NK-92 (cell line): ENCODE data around the gene KRT1.

Source experiments
- DNase-seq: peaks from one replicate; lab custom pipeline; 2025; ENCODE audit not compliant: unreplicated experiment; lab: John Stamatoyannopoulos, UW

Gene KRT1

DNA sequence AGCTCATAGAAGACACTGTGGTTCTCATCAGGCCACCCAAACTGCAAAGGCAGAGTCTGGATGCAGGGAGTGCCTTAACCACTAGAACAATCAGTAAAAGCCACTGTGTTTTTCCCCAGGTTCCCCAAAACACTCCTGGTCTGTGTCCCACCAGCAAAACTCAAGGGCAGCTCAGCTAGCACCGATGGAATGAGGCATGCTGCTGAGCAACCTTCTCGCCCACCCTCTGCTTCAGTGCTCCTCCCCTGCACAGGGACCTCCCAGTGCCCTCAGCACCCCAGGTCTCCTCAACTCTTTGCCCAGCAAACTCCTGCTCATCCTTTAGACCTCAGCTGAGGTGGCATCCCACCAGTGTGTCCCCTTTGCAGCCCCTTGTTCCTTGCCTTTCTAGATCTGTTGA lies 19.2 kb upstream of the KRT1 start:
- no peak for DNase-seq

- DNase-seq: no peak
Observed at GRCh38 chr12:52698651-52699340, 18.6 kb upstream of the KRT1 start.

- DNase-seq: no peak
Observed at GRCh38 chr12:52697058-52697582, 16.9 kb upstream of the KRT1 start.

DNA sequence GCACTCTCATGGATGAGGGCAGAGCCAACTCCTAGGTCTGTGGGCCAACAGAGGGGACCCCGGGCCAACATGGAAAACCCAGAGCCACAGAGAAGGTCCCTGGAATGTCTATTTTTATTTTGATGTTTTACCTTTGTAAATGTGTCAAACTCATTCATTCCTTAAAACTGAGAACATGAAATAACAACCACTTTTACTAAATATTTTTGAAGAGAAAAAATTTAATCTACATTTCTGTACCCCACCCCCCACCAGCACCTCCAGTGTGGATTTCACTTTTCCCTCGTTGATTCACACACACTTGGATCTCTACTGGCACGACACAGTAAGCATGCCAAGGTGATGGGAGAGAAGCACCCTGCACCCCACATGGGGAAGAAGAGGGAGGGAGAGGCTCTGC lies 16.4 kb upstream of the KRT1 start:
- DNase-seq: no peak

GRCh38 chr12:52695039-52695438 lies 14.8 kb upstream of the KRT1 start:
- no peak for DNase-seq

GRCh38 chr12:52694151-52694550 lies 13.9 kb upstream of the KRT1 start:
- DNase-seq: no peak

DNA sequence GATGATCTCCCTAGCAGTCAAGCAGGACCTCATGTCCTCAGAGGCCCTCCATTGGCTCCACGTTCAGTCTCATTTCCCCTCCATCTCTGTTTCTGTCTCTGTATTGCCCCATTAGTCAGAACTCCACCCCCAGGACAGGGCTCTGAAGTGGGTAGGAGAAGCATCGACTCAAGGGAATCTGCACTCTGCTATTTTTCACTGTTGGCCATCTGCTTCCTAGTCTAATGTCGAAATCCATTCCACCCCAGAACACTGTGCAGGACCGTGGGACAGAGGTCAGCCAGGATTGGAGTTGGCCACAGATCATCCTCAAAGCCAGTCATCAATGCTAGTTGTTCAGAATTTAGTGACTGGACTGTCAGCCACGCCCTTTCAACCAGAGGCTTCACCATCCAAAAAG lies 13.1 kb upstream of the KRT1 start:
- DNase-seq: no peak

- no peak for DNase-seq
Observed at GRCh38 chr12:52692254-52692653, 12.0 kb upstream of the KRT1 start.

DNA sequence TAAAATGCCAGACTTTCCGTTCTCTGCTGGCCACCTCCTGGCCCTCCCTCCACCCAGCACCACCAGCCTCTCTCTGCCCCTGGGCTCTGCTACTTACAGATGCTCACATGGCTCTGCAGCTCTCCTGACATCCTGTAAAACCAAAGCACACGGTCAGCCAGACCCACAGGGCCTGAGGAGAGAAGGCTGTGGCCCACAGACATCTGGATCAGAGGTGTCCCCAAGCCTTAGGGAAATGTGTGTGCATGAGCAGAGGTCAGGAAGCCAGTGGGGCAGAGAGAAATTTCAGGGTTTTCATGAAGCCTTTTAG lies 11.6 kb upstream of the KRT1 start:
- no peak for DNase-seq

DNA sequence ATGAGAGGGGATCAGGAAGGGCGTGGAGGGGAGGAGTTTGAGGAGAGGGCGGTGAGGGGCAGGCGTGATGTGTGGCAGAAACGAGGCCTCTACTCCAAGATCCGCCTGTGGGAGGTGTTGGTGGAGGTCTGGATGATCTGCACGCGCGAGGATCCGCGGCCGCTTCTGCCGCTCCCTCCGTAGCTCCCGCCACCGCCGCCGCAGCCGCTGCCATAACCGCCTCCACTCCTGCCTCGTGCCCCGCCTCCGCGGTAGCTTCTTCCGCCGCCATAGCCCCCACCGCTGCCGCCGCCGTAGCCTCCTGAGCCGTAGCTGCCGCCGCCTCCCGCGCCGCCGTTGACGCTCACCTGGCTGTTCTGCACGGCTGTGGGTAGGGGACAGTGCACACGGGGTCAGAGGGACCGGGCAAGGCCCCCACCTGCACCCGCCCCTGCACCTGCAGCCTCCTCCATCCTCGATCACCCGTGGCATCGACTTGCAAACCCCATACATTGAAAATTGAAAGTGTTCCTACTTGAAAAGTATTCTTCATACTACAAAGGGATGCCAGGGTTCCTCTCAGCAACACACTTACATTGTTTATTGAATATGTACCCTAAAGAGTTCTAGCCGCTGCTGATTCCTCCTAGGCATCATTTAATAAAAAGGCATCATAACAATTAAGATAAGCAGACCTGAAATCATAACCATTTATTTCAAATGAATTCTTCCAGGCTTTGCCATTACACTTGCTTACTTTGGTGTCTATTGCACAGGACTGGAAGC lies 11.1 kb upstream of the KRT1 start:
- no peak for DNase-seq

DNA sequence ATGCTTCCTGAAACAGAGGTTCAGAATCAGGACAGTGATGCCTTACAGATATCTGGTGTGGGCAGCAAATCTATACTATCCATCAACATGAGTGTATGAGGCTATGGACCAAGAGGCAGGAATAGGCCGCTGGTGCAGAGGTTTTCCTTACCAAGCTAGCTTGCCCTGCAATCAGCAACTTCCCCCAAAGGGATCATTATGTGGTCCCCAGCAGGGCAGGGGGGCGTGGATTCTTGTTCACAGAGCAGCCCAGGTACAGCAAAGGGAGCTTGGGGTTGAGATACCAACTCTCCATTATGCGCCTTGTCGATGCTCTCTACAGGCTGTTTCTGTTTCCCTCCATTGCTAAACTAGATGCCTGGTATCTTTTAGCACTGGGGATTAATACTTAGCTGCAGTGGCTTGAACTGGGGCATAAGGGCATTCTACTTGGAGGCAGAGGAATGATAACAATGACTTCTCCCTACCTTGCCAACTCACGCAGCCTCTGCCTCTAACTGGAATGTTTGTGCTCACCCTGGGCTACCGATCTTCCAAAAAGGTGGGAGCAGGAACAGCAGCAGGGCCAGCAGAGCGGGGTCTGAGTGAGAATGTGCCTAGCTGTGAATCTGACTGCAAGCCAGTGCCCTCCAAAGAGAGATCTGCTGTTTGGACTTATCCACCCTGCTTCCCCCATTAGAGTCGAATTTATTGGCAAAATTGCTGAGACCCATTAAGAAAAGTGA lies 10.3 kb upstream of the KRT1 start:
- no peak for DNase-seq

GRCh38 chr12:52689936-52690335 lies 9.7 kb upstream of the KRT1 start:
- DNase-seq: no peak

- no peak for DNase-seq
Observed at GRCh38 chr12:52689239-52689638, 9.0 kb upstream of the KRT1 start.

GRCh38 chr12:52688481-52688880 lies 8.3 kb upstream of the KRT1 start:
- DNase-seq: no peak

DNA sequence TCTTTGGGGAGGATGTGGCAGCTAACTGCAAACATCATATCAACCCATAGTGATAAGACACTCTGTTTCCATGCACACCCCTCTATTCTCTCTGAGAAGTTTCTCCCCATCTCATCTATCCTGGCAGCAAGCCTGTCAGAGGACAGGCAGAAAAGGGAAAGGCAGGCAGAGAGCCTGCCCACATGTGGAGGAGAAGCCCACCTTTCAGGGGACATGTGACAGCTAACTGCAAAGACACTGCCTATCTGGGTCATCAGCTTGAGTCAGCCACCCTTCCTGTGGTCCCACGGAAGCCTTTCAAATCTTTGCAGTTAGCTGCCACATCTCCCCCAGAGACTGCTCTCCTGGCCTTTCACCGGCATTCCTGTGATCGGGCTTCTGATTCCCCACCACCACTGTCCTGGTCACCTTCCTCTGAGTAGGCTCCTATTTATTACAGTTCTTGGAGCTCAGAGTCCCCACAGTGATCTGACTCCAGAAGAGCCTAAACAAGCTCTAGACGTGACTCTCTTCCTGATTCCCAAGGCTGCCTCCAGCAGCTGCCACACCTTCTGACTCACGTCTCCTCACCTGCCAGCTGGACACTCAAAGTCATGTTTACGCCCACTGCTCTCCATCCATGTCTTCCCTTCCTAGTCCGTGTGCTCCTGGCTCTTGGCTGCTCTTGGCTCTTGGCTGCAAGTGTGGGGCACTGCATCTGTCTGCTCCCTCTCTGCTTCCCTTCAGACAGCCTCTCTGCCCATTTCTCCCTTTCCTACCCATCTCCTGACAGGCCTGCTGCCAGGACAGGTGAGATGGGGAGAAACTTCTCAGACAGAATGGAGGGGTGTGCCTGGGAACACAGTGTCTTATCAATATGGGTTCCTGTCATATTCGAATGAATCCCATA lies 7.5 kb upstream of the KRT1 start:
- no peak for DNase-seq

DNA sequence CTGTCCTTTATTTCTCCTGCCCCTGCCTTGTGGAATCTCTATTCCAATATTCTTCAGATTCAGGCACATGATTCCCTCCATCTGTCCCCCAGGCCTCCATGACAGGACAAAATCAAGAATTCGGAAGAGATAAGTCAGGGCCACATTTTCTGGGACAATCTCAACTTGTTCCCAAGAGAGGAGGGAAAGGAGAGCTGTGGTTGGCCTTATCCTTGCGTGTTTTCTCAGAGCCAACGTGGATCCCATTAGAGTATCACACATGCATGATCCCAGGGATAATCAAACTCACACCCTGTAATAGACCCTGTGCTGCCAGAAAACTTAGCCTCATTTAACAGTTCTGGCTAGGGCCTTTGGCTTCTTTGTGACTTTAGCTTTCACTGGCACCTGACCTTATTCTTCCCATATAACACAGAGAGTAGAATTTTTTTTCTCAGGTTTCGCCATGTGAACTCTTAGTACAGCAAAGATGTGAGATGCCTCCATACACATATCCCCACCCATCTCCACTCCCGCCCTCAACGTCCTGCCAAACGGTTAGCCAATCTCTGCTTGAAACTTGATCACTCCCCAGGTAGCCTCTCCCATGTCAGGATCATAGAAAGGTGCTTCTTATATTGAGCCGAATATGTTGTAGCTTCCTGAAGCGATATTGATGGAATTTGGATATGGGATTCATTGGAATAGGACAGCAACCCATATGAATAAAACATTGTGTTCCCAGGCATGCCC lies 6.7 kb upstream of the KRT1 start:
- no peak for DNase-seq

- DNase-seq: no peak
Observed at GRCh38 chr12:52686063-52686462, 5.9 kb upstream of the KRT1 start.

DNA sequence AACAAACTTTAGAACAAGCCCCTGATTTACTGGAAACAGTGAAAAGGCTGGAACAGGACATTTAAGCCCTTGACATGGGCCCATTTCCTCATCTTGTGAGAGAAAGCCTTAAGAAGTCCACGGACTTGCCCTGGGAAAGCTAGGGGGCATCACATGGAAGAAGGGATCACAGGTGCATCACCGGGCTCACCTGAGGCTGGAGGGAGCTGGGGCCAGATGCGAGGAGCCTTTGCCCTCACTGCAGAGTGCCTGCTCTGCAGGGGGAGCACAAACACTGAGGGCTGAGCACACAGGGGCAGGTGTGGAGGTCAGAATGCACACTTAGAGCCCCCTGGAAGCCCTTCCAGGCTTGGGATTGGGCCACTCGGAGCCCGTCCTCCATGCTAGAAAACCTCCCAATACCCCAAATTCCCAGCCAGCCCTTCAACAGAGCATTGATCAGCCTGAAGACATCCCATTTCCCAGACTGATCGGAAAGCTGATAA lies 5.2 kb upstream of the KRT1 start:
- DNase-seq: no peak

- no peak for DNase-seq
Observed at GRCh38 chr12:52684431-52684830, 4.2 kb upstream of the KRT1 start.

GRCh38 chr12:52683575-52684300 lies 3.5 kb upstream of the KRT1 start:
- DNase-seq: no peak
